Osteocyte (in vitro differentiated cells): ENCODE results near the gene MRPS15. TPM values are rescaled to one million over a fixed set of nuclear protein-coding genes. Genes with fewer than 3 reads are reported as not detected.
"Not testable (repeated sequence)": the region's sequence is repeated elsewhere in the genome, so short reads cannot be mapped to it uniquely, and the experiment has no call there.

Source experiments
- DNase-seq: peaks from one replicate; pipeline ENCODE4 v3.0.0; 2021; ENCODE audit warnings: mixed read lengths; ENCODE audit not compliant: unreplicated experiment; ENCODE audit errors: extremely low spot score
- H3K27ac Mint-ChIP-seq: one replicate; pipeline ENCODE4 v1.8.0; 2021; ENCODE audit warnings: mild to moderate bottlenecking, mixed read lengths; ENCODE audit not compliant: unreplicated experiment
- H3K27me3 Mint-ChIP-seq: one replicate; pipeline ENCODE4 v1.8.0; 2021; ENCODE audit warnings: mixed read lengths; ENCODE audit not compliant: unreplicated experiment
- H3K36me3 Mint-ChIP-seq: one replicate; pipeline ENCODE4 v1.8.0; 2021; ENCODE audit warnings: mixed read lengths; ENCODE audit not compliant: unreplicated experiment
- H3K4me1 Mint-ChIP-seq: one replicate; pipeline ENCODE4 v1.8.0; 2021; ENCODE audit warnings: mixed read lengths; ENCODE audit not compliant: unreplicated experiment
- H3K4me3 Mint-ChIP-seq: one replicate; pipeline ENCODE4 v1.8.0; 2021; ENCODE audit warnings: mild to moderate bottlenecking, moderate library complexity, mixed read lengths; ENCODE audit not compliant: unreplicated experiment
- H3K9me3 Mint-ChIP-seq: one replicate; pipeline ENCODE4 v1.8.0; 2021; ENCODE audit warnings: mixed read lengths; ENCODE audit not compliant: unreplicated experiment
- long read RNA-seq: library from polyadenylated mRNA; unstranded; transcript quantifications from one replicate; pipeline ENCODE4 v2.0.0, GENCODE V29; 2021
- total RNA-seq: library from RNA; stranded (reverse); gene quantifications from 2 replicates; pipeline ENCODE4 v1.2.1, GENCODE V29; 2021
- TF ChIP-seq, protein P1 (sequence below): fragments of 200-600 bp; sonication (generic); IDR thresholded peaks from 2 replicates; pipeline ENCODE4 v1.5.0; 2021; ENCODE audit warnings: antibody characterized with exemption, mild to moderate bottlenecking, moderate library complexity

MRPS15 gene
- 59.0 and 64.4 TPM in 2 replicates for total RNA-seq
- long read RNA-seq, transcript MRPS15-201 (8 exons, 1,006 nt), result major isoform, 44 of 49 reads
- long read RNA-seq, partial matches to known transcripts, result 0 of 49 reads
- long read RNA-seq, other reads (novel, unspliced or antisense), result 5 of 49 reads

DNA sequence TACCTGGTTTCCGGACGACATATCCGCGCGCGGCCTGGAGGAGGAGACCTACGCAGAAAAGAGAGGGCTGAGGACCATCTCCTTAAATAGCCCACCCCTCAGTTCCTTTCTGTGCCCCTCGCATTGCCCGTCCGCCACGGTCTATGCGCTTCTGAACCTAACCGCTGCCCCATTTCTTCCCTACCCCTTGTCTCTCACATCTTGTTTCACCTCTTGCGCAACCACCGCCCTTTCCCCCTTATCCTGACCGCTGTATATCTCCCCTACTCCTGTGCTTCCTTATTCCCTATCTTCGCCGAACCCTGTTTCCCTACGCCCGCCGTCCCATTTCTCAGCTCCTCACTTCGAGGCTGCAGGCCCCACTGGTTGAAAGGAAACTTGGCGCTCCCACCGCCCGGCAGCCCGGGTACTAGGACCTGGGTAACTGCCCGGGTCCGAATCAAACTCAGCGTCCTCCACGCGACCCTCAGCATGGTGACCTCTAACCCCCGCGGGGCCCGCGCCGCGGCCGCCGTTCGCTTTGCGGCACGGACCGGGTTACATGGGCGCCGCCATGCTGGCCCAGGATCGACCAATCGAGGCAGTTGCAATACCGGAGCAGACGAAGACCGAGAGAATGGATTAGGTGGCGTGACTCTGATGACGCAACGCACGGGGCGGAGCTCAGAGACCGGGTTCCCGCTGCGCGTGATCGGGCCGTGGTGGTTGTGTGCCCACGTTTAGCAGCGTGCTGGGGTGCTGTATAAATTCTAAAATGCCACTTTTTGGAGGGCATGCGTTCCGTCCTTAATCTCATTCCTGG lies at the start of gene MRPS15:
Gene MRPS15, minus strand, starts transcription at position 582 of the 802 bp plus-strand sequence. Its CDS starts 109 bp downstream, at position 473.
- DNase-seq, result peak; percentile 97
- Mint-ChIP-seq H3K9me3 (no peaks in the 10 kb centered on the region), H3K36me3 (peaks cover 15% of the 10 kb centered on the region), H3K27me3 (no peaks in the 10 kb centered on the region), H3K4me3 (peak within 1 kb of the TSS; percentile 99), H3K4me1 (peaks cover 21% of the 10 kb centered on the region), H3K27ac (peak within 1 kb of the TSS; percentile 98)
- TF ChIP-seq, protein P1, sequence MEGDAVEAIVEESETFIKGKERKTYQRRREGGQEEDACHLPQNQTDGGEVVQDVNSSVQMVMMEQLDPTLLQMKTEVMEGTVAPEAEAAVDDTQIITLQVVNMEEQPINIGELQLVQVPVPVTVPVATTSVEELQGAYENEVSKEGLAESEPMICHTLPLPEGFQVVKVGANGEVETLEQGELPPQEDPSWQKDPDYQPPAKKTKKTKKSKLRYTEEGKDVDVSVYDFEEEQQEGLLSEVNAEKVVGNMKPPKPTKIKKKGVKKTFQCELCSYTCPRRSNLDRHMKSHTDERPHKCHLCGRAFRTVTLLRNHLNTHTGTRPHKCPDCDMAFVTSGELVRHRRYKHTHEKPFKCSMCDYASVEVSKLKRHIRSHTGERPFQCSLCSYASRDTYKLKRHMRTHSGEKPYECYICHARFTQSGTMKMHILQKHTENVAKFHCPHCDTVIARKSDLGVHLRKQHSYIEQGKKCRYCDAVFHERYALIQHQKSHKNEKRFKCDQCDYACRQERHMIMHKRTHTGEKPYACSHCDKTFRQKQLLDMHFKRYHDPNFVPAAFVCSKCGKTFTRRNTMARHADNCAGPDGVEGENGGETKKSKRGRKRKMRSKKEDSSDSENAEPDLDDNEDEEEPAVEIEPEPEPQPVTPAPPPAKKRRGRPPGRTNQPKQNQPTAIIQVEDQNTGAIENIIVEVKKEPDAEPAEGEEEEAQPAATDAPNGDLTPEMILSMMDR, result no peak

DNA sequence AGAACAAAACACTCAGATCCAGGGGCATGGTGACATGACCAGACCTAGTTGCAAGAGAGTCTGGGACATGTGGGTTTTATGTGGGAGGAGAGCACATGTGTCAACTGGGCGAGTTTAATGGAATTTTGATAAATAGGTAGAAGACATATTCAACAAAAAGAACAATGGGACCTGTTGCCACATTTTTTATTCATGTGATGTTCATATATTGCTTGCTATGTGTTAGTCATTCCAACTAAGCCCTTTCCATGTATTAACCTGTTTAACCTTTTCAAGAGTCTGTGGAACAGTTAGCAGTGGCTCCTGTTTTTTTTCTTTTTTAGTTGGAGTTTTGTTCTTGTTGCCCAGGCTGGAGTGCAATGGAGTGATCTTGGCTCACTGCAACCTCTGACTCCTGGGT lies 48.7 kb upstream of the MRPS15 start:
- no peaks in the 10 kb centered on the region for H3K9me3 Mint-ChIP-seq
- H3K4me1 Mint-ChIP-seq, result no peaks in the 10 kb centered on the region
- no peak overlapping the region for H3K27ac Mint-ChIP-seq
- no peak overlapping the region for H3K4me3 Mint-ChIP-seq
- H3K36me3 Mint-ChIP-seq, result no peaks in the 10 kb centered on the region
- H3K27me3 Mint-ChIP-seq, result peaks cover 7% of the 10 kb centered on the region
- TF ChIP-seq, protein P1, result no peak
- no peak for DNase-seq

DNA sequence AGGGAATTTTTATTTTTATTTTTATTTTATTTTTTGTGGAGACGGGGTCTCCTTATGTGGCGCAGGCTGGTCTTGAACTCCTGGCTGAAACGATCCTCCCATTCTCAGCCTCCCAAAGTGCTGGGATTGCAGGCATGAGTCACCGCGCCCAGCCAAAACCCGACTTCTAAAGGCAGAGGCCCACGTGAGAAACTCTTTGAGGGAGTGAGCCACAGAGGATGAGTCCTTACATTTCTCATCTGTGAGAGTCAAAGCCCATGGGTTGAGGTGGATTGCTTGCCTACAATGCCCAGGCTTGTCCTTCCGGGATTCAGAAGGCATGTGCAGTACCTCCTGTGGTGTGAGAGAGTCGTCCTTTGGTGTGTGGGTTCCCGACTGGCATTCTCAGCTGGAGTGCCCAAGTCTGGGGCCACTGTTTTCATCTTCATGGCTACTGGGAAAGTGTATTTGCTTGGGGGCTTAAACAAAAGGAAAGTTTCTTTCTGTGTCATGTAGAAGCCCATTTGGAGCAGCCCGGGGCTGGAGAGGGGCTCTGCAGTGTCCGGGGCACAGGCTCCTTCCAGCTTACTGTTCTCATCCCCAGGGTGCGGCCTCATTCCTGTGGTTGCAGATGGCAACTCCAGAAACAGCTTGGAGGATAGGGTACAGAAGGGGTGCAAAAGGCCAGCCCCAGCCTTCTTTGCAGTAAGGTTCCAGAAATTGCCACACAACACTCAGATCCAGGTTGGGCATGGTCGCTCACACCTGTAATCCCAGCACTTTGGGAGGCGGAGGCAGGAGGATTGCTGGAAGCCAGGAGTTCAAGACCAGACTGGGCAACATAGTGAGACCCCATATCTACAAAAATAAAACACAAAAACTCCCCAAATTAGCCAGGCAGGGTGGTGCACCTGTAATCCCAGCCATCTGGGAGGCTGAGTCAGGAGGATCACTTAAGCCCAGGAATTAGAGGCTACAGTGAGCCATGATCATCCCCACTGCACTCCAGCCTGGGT lies 47.9 kb upstream of the MRPS15 start:
- Mint-ChIP-seq H3K4me1 (no peaks in the 10 kb centered on the region), H3K36me3 (no peaks in the 10 kb centered on the region), H3K4me3 (no peak overlapping the region), H3K9me3 (no peaks in the 10 kb centered on the region), H3K27me3 (peaks cover 12% of the 10 kb centered on the region), H3K27ac (no peak overlapping the region)
- no peak for DNase-seq
- TF ChIP-seq, protein P1, result no peak

DNA sequence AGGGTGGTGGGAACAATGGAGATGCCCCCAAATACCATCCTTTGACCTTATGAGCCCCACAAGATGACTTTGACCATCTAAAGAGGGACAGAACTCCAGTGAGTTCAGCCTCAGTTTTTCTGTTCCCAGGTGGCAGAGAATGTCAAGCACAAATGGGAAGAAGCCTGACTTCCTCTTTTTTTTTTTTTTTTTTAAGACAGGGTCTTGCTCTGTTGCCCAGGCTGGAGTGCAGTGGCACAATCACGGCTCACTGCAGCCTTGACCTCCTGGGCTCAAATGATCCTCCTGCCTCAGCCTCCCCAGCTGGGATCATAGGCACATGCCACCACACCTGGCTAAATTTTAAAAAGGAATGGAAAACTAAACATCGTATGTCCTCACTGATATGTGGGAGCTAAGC lies 47.0 kb upstream of the MRPS15 start:
- H3K27ac Mint-ChIP-seq, H3K4me3 Mint-ChIP-seq, H3K4me1 Mint-ChIP-seq, DNase-seq, H3K36me3 Mint-ChIP-seq, H3K9me3 Mint-ChIP-seq: not testable (repeated sequence)
- H3K27me3 Mint-ChIP-seq, result peaks cover 20% of the 10 kb centered on the region

DNA sequence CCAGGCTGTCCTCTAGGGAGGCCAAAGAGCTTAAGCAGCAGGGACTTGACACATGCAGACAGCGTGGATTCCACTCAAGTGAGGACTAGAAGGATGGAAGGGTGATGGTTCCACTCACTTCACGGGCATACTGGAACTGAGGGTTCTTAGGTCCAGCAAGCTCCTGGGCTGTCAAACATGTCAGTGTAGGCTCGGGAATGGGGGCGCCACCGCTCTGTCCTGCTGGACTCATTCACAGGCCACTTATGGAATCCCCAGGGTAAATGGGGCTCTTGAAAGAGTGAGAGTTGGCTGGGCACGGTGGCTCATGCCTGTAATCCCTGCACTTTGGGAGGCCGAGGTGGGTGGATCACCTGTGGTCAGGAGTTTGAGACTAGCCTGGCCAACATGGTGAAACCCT lies 46.2 kb upstream of the MRPS15 start:
- H3K4me3 Mint-ChIP-seq, result no peak overlapping the region
- no peaks in the 10 kb centered on the region for H3K4me1 Mint-ChIP-seq
- no peak overlapping the region for H3K27ac Mint-ChIP-seq
- no peak for DNase-seq
- TF ChIP-seq, protein P1, result no peak
- H3K9me3 Mint-ChIP-seq, result no peaks in the 10 kb centered on the region
- H3K36me3 Mint-ChIP-seq, result no peaks in the 10 kb centered on the region
- peaks cover 22% of the 10 kb centered on the region for H3K27me3 Mint-ChIP-seq
